ENCODE data around the gene LIX1.

- TF ChIP-seq POLR2A (IDR thresholded peaks at IDR 0.05) (no peak), CTCF (IDR thresholded peaks at IDR 0.05) (no peak), EP300 (IDR thresholded peaks at IDR 0.05) (no peak)
Measured at GRCh38 chr5:97118261-97119006, 24.0 kb downstream of the LIX1 start.
